GM23248 (cell line): Measurements from ENCODE around the gene FER. TPM values are rescaled to one million over a fixed set of nuclear protein-coding genes. Genes with fewer than 3 reads are reported as not detected.
"Not testable (repeated sequence)": the region's sequence is repeated elsewhere in the genome, so short reads cannot be mapped to it uniquely, and the experiment has no call there.

Source experiments
- DNase-seq: peaks from one replicate; pipeline ENCODE4 v3.0.0-alpha.2; 2015
- H2AFZ ChIP-seq: fragments of 200-600 bp; sonication (generic); 2 replicates; pipeline ENCODE4 v1.6.1; 2016; ENCODE audit warnings: antibody characterized with exemption
- H3F3A ChIP-seq: fragments of 200-600 bp; sonication (generic); 2 replicates; pipeline ENCODE4 v1.6.1; 2016; ENCODE audit warnings: mild to moderate bottlenecking, antibody characterized with exemption, mixed run types; ENCODE audit not compliant: insufficient read depth
- H3K27ac ChIP-seq: fragments of 200-600 bp; sonication (generic); 2 replicates; pipeline ENCODE4 v1.5.1; 2016; ENCODE audit warnings: mild to moderate bottlenecking
- H3K27me3 ChIP-seq: fragments of 200-600 bp; sonication (generic); replicated peaks from 2 replicates; pipeline ENCODE4 v1.6.1; 2016; ENCODE audit warnings: mild to moderate bottlenecking; ENCODE audit not compliant: insufficient read depth
- H3K36me3 ChIP-seq: fragments of 200-600 bp; sonication (generic); 2 replicates; pipeline ENCODE4 v1.6.1; 2016; ENCODE audit warnings: low read depth, mild to moderate bottlenecking
- H3K4me1 ChIP-seq: fragments of 200-600 bp; sonication (generic); 2 replicates; pipeline ENCODE4 v1.6.1; 2016; ENCODE audit warnings: mild to moderate bottlenecking; ENCODE audit not compliant: insufficient read depth
- H3K4me2 ChIP-seq: fragments of 200-600 bp; sonication (generic); one replicate; pipeline ENCODE4 v1.6.1; 2016; ENCODE audit warnings: mild to moderate bottlenecking; ENCODE audit not compliant: unreplicated experiment
- H3K4me3 ChIP-seq: fragments of 200-600 bp; sonication (generic); 2 replicates; pipeline ENCODE4 v1.5.1; 2016; ENCODE audit warnings: mild to moderate bottlenecking
- H3K79me2 ChIP-seq: fragments of 200-600 bp; sonication (generic); 2 replicates; pipeline ENCODE4 v1.6.1; 2016; ENCODE audit warnings: mild to moderate bottlenecking; ENCODE audit not compliant: insufficient read depth
- H3K9ac ChIP-seq: fragments of 200-600 bp; sonication (generic); 2 replicates; pipeline ENCODE4 v1.6.1; 2016; ENCODE audit warnings: mild to moderate bottlenecking
- H3K9me2 ChIP-seq: fragments of 200-600 bp; sonication (generic); 2 replicates; pipeline ENCODE4 v1.6.1; 2016; ENCODE audit warnings: mixed run types, mild to moderate bottlenecking, moderate library complexity; ENCODE audit not compliant: insufficient read depth
- H3K9me3 ChIP-seq: fragments of 200-600 bp; sonication (generic); one replicate; pipeline ENCODE4 v1.6.1; 2017; ENCODE audit warnings: low read depth
- H4K20me1 ChIP-seq: fragments of 200-600 bp; sonication (generic); 2 replicates; pipeline ENCODE4 v1.6.0; 2016; ENCODE audit not compliant: insufficient read depth
- EZH2 ChIP-seq: fragments of 200-600 bp; sonication (generic); IDR thresholded peaks from 2 replicates; pipeline ENCODE4 v1.6.1; 2018; ENCODE audit warnings: antibody characterized with exemption, mild to moderate bottlenecking; ENCODE audit not compliant: insufficient read depth, poor library complexity, severe bottlenecking
- EZH2phosphoT487 ChIP-seq: fragments of 200-600 bp; sonication (generic); IDR thresholded peaks from 2 replicates; pipeline ENCODE4 v1.6.1; 2018; ENCODE audit warnings: antibody characterized with exemption, moderate library complexity, mild to moderate bottlenecking, low read depth; ENCODE audit not compliant: insufficient read depth
- WGBS, 2 experiments: methylation state at CpG; one replicate each; pipeline ENCODE4 v1.1.6; 2015 to 2017; ENCODE audit warnings: low lambda C conversion rate in 2 of 2, low coverage in 1 of 2; ENCODE audit errors: missing lambda C conversion rate in 2 of 2; 5-methylcytosine and 5-hydroxymethylcytosine counted together
- in situ Hi-C: fragments of 300-500 bp; cut with MboI; formaldehyde crosslinking; loops from 2 replicates; pipeline ENCODE4 v1.15.0; 2020
- polyA plus RNA-seq: library from polyadenylated mRNA; unstranded; fragments of >200 nt; fragmentation: Nextera tagmentation; extraction: Ambion mirVana; gene quantifications from 2 replicates; pipeline ENCODE4 v1.2.1, GENCODE V29; 2016
- total RNA-seq: library from RNA; depleted of rRNA; stranded (reverse); fragments of >200 nt; shearing (Covaris generic); gene quantifications from 2 replicates; pipeline ENCODE4 v1.2.3, GENCODE V29; 2014

The FER gene
- total and polyA plus RNA-seq, 2 experiments from 2014 or later: 16.6 to 24.9 TPM

DNA sequence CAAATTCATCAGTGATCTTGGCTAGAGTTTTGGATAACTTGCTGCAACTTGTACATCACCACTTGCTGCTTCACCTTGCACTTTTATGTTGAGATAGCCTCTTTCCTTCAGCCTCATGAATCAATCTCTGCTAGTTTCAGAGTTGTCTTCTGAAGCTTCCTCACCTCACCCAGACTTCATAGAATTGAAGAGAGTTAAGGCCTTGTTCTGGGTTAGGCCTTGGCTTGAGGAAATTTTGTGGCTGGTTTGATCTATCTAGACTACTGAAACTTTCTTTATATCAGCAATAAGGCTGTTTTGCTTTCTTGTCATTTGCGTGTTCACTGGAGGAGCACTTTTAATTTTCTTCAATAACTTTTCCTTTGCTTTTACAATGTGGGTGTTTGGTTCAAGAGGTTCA, 12.8 kb downstream of the FER start:
- TF ChIP-seq EZH2 (no peak), EZH2phosphoT487 (no peak)
- no peaks in the 10 kb centered on the region for H3K36me3 ChIP-seq
- H4K20me1 ChIP-seq: no peaks in the 10 kb centered on the region
- no peaks in the 10 kb centered on the region for H3K9me3 ChIP-seq
- no peaks in the 10 kb centered on the region for H3F3A ChIP-seq
- H3K9ac ChIP-seq: no peak overlapping the region
- in situ Hi-C loops: no loop called here
- no peak overlapping the region for H3K4me3 ChIP-seq
- no peak overlapping the region for H3K4me2 ChIP-seq
- no peaks in the 10 kb centered on the region for H3K9me2 ChIP-seq
- H2AFZ ChIP-seq: no peak overlapping the region
- peaks cover 99% of the 10 kb centered on the region for H3K79me2 ChIP-seq
- no peaks in the 10 kb centered on the region for H3K4me1 ChIP-seq
- DNase-seq: no peak
- 100% methylated on average over 1 of the region's 1 CpG for whole genome bisulfite sequencing, 2 experiments
- H3K27ac ChIP-seq: no peak overlapping the region
- H3K27me3 ChIP-seq: no peaks in the 10 kb centered on the region

GRCh38 chr5:108762660-108763059, 15.0 kb downstream of the FER start:
- no peaks in the 10 kb centered on the region for H3K4me1 ChIP-seq

DNA sequence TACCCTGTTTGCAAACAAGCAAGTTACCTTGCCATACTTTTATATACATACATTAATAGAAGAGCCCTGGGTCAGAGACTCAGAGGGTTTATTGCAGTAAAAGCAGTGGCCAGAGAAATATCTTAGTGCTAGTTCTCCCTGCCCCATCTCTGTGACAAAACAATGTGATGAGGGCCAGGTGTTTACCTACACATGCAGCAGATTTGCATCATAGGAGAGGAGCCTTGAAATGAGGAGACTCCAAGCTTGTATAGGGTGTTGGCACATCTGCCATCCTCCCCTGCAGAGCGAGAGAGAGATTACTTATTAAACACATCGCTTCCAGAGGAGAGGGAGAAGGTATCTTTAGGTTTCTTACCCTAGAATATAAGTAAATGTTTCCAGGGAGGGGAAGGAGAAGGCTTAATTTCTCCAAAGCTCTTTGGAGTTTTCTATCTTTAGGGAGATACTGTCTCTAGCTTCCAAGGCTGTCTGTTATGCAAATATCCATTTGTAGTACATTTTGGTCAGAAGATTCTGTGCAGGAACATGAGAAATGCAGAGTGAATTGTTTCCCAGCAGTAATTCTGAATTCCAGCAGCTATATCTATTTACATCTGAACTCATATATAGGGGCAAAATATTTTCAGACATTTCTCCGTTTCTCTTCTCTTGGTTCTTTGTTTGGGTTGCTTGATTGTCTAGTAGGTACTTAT, 15.7 kb downstream of the FER start:
- no peaks in the 10 kb centered on the region for H3K9me3 ChIP-seq
- H3K9ac ChIP-seq: no peak overlapping the region
- H3K79me2 ChIP-seq: peaks cover 99% of the 10 kb centered on the region
- no peaks in the 10 kb centered on the region for H3F3A ChIP-seq
- H3K27me3 ChIP-seq: no peaks in the 10 kb centered on the region
- H3K9me2 ChIP-seq: no peaks in the 10 kb centered on the region
- H2AFZ ChIP-seq: no peak overlapping the region
- no peak for TF ChIP-seq EZH2phosphoT487
- no peak for TF ChIP-seq EZH2
- no peaks in the 10 kb centered on the region for H3K4me1 ChIP-seq
- H3K36me3 ChIP-seq: no peaks in the 10 kb centered on the region
- no peaks in the 10 kb centered on the region for H4K20me1 ChIP-seq
- H3K27ac ChIP-seq: no peak overlapping the region
- H3K4me3 ChIP-seq: no peak overlapping the region
- whole genome bisulfite sequencing, 2 experiments: 97 to 98% methylated on average over 3 of the region's 3 CpGs
- in situ Hi-C loops: no loop called here
- DNase-seq: no peak
- H3K4me2 ChIP-seq: no peak overlapping the region

More at GRCh38 chr5:108762660-108763059, 15.0 kb downstream of the FER start:
- in situ Hi-C loops: no loop called here
- no peak overlapping the region for H3K4me3 ChIP-seq
- no peaks in the 10 kb centered on the region for H3K27me3 ChIP-seq
- TF ChIP-seq EZH2 (no peak), EZH2phosphoT487 (no peak)
- H3K36me3 ChIP-seq: no peaks in the 10 kb centered on the region
- H3K9me2 ChIP-seq: no peaks in the 10 kb centered on the region
- no peaks in the 10 kb centered on the region for H3F3A ChIP-seq
- WGBS, 2 experiments: 88 to 95% methylated on average over 3 of the region's 3 CpGs
- no peak overlapping the region for H2AFZ ChIP-seq
- no peak overlapping the region for H3K4me2 ChIP-seq
- H3K9ac ChIP-seq: no peak overlapping the region
- no peak overlapping the region for H3K27ac ChIP-seq
- H3K9me3 ChIP-seq: no peaks in the 10 kb centered on the region
- H3K79me2 ChIP-seq: peaks cover 99% of the 10 kb centered on the region
- H4K20me1 ChIP-seq: no peaks in the 10 kb centered on the region
- DNase-seq: no peak

- Histone ChIP-seq H3K4me1 (no peaks in the 10 kb centered on the region), H3K27me3 (no peaks in the 10 kb centered on the region), H4K20me1 (no peaks in the 10 kb centered on the region), H2AFZ (no peak overlapping the region), H3K27ac (no peak overlapping the region), H3K9me2 (no peaks in the 10 kb centered on the region), H3K9me3 (no peaks in the 10 kb centered on the region), H3F3A (no peaks in the 10 kb centered on the region), H3K4me2 (no peak overlapping the region), H3K79me2 (peaks cover 99% of the 10 kb centered on the region), H3K36me3 (no peaks in the 10 kb centered on the region), H3K4me3 (no peak overlapping the region), H3K9ac (no peak overlapping the region)
- TF ChIP-seq EZH2: no peak
- TF ChIP-seq EZH2phosphoT487: no peak
- peak; percentile 33 for DNase-seq
- in situ Hi-C loops: no loop called here
Measured at GRCh38 chr5:108765647-108766046, 17.9 kb downstream of the FER start.

DNA sequence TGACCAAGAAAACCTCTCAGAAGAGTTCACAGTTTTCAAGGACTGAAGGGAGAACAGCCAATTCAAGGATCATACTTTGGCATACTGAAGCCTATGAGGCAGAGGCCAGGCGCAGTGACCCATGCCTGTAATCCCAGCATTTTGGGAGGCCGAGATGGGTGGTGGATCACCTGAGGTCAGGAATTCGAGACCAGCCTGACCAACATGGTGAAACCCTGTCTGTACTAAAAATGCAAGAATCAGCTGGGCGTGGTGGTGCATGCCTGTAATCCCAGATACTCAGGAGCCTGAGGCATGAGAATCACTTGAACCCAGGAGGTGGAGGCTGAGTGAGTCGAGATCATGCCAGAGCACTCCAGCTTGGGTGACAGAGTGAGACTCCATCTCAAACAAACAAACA, 19.2 kb downstream of the FER start:
- H3K4me2 ChIP-seq, H3F3A ChIP-seq, H4K20me1 ChIP-seq, H3K9me2 ChIP-seq, H3K4me3 ChIP-seq, in situ Hi-C loops, DNase-seq, H2AFZ ChIP-seq, H3K9me3 ChIP-seq, H3K27me3 ChIP-seq, H3K36me3 ChIP-seq, H3K27ac ChIP-seq, H3K4me1 ChIP-seq, H3K9ac ChIP-seq: not testable (repeated sequence)
- 85% methylated on average over 5 of the region's 5 CpGs for WGBS, 2 experiments
- peaks cover 99% of the 10 kb centered on the region for H3K79me2 ChIP-seq
